GM18873 (cell line): ENCODE data around the gene ATAD3C.
A peak's percentile ranks its signal among the peaks of the same experiment; 100 is the strongest.
"Not testable (repeated sequence)": the region's sequence is repeated elsewhere in the genome, so short reads cannot be mapped to it uniquely, and the experiment has no call there.

ENCODE experiments used
- ATAC-seq: cut with Tn5 transposase; IDR thresholded peaks from one replicate; pipeline ENCODE4 v1.9.1; 2021; ENCODE audit warnings: mild to moderate bottlenecking, moderate library complexity, moderate number of reproducible peaks; ENCODE audit not compliant: unreplicated experiment, low FRiP score

The ATAD3C gene

DNA sequence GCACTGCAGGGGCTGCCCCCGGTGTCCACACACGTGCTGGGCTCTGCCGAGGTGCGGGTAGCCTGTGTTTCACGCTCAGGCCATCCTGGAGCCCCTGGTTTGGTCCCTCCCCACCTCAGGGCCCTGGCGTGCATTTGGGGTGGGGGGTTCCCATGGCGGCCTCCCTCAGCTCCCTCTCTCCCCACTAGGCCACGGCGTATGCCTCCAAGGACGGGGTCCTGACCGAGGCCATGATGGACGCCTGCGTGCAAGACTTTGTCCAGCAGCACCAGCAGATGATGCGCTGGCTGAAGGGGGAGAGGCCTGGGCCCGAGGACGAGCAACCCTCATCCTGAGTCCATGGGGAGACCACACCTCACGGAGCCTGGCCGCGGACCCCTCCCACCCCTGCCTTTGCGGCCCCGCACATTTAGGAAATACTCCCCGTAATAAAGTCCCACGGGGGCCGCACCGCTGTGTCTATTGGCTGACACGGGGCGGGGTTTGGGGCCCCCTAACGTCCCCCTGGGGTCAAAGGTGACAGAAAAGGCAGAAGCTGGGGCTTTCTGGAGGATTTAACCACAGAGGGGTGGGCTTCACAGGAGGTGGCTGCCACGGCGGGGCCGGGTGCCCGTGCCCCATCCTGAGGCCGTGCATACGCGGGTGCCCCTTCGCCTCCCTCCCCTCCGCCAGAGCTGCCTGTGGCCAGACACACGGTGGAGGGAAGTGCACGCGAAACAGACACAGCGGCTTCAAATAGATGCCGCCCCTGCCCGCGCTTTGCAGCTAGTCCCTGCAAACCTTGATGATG lies 18.9 kb downstream of the ATAD3C start:
- not testable (repeated sequence) for ATAC-seq

DNA sequence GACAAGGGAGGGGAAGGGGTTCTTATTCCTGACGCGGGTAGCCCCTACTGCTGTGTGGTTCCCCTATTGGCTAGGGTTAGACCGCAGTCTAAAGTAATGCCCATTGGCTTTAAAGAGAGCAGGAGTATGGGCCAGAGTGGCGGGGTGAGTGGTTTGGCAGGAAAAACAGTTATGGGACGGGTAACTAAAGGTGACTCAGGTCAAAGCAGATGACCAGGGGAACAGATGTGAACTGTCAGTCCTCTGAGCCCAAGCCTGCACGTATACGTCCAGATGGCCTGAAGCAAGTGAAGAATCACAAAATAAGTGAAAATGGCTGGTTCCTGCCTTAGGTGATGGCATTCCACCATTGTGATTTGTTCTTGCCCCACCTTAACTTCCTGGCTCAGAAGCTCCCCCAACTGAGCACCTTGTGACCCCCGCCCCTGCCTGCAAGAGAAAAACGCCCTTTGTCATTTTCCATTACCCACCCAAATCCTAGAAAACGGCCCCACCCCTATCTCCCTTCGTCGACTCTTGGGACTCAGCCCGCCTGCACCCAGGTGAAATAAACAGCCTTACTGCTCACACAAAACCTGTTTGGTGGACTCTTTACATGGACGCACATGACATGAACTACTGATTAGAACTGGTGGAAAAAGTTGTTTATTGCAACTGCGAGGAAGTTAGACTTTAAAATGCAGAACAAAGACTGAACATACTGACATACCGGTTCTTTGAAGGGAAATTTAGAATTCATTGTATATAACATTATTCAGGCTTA lies 21.3 kb downstream of the ATAD3C start:
- no peak for ATAC-seq

DNA sequence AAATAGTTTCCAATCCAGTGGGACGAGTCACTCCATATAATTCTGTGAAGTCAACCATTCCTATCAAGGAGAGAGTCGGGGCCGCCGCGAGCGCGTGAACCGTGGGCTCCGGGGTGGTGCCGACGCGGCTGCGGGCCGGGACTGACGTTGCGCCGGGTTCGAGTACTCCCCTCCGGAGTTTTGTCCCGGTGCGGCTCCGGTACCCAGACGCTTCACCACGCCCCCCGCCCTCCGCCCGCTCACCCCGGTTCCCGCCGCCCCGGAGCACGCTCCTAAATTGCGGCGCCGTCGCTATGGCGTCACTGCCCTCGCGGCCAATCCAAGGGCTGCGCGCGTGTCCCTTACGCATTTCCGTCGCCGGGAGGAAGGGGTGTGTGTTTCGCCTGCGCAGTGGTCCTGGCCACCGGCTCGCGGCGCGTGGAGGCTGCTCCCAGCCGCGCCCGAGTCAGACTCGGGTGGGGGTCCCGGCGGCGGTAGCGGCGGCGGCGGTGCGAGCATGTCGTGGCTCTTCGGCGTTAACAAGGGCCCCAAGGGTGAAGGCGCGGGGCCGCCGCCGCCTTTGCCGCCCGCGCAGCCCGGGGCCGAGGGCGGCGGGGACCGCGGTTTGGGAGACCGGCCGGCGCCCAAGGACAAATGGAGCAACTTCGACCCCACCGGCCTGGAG lies 22.0 kb downstream of the ATAD3C start, which contains the start of gene ATAD3B:
ATAD3B (plus strand) TSS at position 377 of the 664 bp plus-strand sequence; CDS start at position 497, 120 bp downstream.
- ATAC-seq = peak; percentile 78

DNA sequence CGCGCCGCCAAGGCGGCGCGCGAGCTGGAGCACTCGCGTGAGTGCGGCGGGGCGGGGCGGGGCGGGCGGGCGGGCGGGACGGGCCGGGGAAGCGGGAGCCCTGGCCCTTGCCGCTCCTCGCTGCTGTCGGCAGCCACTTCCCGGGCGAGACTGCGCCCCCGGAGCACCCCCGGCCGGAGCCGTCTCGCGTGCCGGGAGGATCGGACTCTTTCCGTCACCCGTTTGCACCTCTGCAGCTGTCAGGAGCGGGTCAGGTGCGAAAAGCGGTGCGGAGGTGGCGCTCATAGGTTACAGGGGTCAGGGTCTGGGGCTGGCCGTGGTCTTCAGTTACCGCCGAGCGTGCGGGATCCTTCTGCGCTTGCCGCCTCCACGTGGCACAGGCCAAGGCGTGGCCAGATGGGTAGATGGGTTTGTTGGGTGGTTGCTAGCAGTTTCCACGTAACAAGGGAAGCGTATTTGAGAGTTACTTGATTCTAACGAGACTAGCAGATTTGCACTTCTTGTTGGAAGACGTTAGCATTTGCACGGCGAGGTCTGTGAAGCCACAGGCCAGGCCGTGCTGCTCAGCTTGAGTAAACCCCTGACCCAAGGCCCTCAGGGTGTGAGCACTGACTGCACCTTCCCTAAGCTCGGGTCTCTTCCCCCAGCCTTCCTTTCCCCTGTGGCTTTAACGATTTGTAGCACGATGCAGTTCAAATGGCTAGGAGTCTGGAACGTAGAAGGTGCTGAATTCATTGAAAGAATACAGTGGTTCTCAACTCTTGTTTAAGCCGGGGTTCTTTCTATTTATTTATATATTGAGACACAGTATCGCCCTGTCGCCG lies 22.8 kb downstream of the ATAD3C start:
- ATAC-seq = not testable (repeated sequence)

DNA sequence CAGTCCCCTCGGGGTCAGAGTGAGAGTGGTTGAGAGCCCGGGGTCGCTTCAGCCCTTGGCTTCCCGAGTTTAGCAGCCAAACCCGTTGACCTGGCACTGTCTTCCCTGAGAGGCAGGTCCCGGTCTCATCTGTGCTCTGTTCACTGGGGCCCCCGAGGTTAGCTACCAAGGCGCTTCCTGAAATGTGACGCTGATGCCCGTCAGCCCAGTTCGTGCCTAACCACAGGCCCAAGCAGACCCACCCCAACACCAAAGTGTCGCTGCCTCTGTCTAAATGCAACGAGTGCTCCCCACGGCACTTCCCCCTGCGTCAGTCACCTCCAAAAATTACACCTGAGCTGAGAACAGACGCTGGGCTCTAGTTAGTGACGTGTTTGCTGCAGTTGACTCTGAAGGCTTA lies 26.5 kb downstream of the ATAD3C start:
- not testable (repeated sequence) for ATAC-seq

DNA sequence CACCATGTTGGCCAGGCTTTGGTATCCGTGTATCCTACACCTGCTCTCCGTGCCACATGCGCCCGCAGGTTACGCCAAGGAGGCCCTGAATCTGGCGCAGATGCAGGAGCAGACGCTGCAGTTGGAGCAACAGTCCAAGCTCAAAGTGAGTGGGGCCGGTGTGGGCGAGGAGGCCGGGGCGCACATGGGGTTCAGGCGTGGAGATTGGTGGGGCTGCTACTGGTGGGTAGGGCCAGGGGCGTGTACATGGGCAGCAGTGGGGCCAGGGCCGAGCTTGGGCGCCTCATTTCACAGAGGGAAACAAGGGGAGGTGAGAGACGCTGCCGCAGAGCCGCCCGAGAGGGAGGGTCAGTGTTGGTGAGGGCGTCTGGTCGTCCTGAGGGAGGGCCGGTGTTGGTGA lies 27.7 kb downstream of the ATAD3C start:
- no peak for ATAC-seq

DNA sequence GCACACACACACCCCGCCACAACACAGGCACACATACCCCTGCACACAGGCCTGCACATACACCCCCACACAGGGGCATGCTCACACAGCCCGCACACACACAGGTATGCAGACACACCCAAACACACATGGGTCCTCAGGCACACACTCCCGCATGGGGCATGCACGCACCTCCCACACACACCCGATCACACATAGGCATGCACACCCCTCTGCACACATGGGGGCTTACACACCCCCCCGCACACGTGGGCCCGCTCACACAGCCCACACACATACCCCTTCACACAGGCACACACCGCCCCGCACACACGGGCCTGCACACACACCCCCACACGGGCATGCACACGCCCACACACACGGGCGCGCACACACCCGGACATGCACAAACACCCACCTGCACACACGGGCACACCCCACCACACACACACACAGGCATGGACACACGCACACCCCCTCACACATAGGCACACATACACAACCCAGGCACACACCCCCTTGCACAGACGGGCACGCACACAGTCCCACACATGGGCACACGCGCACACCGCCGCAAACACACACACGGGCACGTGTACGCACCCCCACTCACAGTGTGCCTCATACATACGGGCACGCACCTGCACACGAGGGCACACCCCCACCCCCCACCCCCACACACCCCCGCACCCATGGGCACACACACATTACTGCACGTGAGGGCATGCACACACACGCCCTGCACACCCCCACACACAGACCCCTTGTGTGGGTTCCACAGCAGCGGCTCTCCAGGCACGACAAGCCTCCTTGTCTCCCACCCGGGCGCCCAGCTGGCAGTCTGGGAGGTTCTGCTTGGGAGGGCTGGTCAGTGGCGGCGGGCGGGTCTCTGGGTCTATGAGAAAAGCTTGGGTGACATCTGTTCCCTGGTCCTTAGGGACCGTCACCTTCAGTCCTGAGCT lies 30.3 kb downstream of the ATAD3C start:
- ATAC-seq = no peak

DNA sequence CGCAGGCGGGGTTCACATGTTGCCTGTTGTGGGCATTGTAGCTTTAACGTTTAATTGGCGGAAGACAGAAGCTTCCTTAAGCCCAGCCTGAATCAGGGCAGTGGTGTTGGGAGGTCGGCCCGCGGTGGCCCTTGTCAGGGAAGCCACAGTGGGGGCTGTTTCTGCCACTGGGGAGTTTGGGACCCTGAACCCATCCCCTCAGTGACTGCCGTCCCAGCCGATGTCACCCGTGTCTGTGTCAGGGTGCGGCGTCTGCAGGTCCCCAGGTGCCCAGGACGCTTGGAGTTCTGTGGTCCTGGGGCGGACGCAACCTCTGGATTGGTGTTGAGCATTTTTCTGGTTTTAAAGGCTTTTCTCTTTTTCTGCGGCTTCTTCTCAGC lies 31.0 kb downstream of the ATAD3C start:
- not testable (repeated sequence) for ATAC-seq

DNA sequence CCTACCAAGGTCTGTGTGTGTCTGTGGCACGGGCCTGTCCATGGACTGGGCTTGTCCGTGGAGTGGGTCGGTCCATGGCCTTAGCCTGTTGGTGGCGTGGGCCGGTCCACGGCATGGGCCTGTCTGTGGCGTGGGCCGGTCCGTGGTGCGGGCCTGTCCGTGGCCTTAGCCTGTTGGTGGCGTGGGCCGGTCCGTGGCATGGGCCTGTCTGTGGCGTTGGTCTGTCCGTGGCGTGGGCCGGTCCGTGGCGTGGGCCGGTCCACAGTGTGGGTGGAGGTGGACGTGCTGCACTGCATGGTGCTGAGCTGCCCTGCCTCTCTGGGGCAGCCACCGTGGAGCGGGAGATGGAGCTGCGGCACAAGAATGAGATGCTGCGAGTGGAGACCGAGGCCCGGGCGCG lies 32.3 kb downstream of the ATAD3C start:
- not testable (repeated sequence) for ATAC-seq

DNA sequence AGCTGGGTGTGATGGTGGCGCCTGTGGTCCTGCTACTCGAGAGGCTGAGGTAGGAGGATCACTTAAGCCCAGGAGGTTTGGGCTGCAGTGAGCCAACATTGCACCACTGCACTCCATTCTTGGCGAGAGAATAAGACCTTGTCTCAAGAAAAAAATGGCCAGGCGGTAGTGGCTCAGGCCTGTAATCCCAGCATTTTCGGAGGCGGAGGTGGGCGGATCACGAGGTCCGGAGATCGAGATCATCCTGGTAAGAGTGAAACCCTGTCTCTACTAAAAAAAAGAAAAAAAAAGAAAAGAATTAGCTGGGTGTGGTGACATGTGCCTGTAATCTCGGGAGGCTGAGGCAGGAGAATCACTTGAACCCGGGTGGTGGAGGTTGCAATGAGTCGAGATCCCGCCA lies 33.4 kb downstream of the ATAD3C start:
- ATAC-seq = no peak

DNA sequence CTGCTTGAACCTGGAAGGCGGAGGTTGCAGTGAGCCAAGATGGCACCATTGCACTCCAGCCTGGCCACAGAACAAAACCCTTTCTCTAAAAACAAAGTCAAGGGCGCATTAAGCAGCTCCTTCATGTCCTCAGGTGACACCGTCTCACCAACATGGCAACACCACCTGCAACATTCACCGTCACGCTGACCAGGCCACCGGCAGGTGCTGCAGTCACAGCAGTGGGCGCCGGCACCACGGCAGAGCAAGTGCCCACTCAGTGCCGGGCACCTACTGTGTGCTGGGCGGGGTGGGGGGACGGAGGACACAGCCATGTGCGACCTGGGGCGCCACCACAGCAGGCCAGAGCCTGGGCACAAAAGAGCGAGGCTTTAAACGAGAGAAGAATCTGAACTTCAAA lies 34.2 kb downstream of the ATAD3C start:
- ATAC-seq = no peak

DNA sequence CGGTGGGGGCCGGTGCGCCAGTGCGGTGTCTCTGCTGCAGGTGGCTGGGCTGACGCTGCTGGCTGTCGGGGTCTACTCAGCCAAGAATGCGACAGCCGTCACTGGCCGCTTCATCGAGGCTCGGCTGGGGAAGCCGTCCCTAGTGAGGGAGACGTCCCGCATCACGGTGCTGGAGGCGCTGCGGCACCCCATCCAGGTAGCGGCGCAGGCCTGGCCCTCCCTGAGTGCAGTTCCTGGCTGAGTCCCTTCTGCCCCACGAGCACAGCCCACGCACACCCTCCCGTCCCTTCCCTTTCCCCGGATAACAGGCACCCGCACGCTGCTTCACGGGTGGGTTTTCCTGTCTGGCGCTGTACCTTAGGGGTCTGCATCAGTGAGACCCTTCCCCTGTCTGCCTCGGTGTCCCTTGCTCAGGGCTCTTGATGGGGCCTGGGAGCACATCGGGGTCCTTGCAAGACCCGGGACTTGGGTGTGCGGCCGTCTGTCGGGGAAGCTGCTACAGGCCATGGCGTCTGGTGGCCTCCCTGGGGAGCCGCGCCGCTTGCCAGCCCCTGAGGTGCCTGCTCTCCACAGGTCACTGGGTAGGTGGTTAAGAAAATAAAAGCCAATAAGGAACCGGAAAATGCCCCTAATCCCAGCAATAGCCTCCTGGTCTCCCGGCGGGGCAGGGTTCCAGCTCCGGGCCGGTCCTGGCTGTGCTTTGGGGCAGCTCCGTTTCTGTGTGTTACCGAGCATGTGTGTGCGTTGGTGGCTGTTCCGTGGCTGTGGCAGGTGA lies 35.7 kb downstream of the ATAD3C start:
- not testable (repeated sequence) for ATAC-seq

DNA sequence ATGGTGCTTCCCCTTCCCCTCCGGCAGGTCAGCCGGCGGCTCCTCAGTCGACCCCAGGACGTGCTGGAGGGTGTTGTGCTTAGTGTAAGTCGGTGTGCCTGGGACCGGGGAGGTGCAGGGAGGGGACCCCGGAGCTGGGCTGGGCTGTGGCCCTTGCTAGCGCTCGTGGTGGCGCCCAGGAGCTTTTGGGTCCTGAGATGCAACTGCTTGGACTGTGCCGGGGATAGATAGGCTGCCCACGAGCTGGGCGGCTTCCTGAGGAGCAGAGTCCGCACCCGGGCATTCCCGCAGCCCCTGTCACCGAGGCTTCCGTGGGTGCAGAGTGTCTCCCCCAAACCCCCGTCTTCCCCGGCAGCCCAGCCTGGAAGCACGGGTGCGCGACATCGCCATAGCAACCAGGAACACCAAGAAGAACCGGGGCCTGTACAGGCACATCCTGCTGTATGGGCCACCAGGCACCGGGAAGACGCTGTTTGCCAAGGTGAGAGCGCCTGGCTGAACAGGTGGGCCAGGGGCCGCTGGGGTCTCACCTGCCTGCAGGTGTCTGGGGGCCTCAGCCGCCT lies 36.3 kb downstream of the ATAD3C start:
- not testable (repeated sequence) for ATAC-seq

DNA sequence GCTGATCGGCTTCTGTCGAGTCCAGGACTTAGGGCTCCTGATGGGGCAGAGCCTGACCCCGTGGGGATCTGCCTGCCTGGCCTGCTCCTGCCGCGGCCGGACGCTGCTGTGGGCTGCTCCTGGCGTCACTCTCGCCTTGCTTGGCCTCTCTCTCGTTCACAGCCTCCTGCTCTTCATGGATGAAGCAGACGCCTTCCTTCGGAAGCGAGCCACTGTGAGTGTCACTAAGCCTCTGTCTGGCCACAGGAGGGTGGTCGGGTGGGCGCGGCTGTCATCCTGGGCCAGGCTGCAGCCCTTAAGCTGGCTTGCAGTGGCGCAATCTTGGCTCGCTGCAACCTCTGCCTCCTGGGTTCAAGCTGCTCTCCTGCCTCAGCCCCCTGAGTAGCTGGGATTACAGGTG lies 38.2 kb downstream of the ATAD3C start:
- ATAC-seq = no peak

DNA sequence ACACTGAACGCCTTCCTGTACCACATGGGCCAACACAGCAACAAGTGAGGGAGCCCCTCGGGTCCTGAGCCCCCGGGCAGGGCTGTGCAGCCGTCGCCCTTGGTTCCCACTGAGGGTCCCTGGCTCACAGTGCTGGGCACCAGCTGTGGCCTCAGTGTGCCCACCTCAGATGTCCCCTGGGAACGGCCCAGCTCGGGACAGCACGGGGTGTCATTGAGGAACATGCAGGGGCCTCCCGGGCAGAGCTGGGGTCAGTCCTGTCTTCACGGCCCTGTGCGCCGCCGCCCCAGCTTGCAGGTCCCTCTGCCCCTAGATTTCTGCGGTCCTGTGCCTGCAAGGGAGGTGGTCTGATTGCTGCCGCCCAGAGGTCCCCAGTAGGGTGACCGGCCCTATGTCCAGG lies 39.7 kb downstream of the ATAD3C start:
- no peak for ATAC-seq

DNA sequence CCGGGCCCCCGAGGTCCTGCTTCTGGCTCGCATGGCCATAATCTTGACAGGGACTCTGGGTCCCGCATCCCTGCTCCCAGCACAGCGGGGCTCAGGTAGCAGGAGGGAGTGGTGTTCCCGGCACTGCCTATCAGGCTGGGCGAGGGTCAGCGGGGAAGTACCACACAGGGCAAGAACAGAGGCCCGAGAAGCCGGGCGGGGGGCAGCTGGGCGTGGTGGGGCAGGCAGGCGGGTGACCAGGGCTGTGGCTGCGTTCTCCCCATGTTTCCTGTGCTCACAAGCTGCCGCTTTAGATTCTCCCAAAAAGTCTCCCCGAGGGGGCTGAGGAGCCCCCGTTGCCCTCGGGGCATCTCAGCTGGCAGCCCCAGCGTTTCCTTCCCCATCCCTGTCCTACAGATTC lies 40.4 kb downstream of the ATAD3C start:
- ATAC-seq = no peak

DNA sequence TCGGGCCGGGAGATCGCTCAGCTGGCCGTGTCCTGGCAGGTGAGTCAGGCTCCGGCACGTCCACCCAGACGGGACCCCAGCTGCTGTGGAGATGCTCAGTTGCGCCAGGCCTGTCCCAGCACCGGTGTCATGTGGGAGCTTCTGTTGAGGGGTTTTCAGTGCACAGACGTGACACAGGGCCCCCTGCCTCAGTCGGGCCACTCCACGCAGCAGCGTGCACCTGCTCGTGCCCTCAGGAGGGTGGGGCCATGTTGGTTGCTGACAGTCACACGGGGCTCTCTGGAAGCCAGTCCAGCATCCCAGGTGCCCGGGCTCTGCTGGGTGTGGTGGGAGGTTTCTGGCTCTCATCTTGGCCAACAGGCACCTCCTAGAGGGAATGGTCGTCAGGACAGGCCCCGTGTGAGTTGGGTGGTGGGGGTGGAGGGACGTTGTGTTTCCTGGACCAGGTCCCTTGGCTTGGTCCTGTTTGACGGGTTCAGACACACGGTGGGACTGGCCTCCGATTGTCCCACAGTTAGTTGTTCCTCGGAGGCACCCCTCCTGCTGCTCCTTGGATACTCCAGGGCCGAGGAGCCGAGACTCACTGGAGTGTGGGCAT lies 41.2 kb downstream of the ATAD3C start:
- no peak for ATAC-seq

DNA sequence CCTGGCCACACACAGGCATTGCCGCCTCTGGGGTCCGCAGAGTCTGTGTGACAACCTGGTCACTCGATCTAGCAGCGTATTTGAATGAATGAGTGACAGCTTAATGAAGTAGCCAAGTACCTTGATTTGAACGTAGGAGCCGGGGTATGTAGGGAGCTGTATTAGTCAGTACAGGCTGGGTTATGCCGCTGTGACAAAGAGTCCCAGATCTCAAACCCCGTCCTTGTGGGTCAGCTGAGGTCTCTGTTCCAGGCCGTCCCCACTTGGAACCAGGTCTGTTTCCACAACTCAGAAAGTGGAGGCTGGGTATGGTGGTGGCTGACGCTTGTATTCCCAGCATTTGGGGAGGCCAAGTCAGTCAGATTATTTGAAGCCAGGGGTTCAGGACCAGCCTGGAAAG lies 42.1 kb downstream of the ATAD3C start:
- ATAC-seq = no peak
